ENCODE data around the gene RND1. TPM values are rescaled to one million over a fixed set of nuclear protein-coding genes. Genes with fewer than 3 reads are reported as not detected.
A peak's percentile ranks its signal among the peaks of the same experiment; 100 is the strongest.

Gene RND1
- polyA plus RNA-seq, 1 donor (not counting 4 experiments of a cell fraction or from before 2014, with no cell fraction given): 0.16 TPM

DNA sequence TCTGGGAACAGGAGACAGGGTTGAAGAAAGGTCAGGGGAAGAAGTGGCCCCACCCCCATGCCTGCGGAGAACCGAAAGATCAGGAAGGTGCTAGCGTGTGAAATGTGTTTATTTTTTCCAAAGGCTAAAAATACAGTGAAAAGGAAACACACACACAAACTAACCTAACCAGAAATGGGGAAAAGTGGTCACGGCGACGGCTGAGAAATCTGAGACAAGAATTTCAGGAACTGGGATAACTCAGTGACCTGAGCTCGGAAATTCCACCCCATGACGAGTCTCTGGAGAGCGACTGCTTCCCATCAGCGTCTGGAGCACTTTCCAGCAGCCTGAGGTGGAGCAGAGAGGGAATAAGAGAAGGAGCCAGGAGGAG lies 16.6 kb upstream of the RND1 start:
- H3K27me3 ChIP-seq (ENCODE audit: control insufficient read depth, extremely low read depth, insufficient read depth, low read length): peaks cover 29% of the 10 kb centered on the region
- H3K9me1 ChIP-seq (ENCODE audit: control insufficient read depth, extremely low read depth, insufficient read depth, low read length): no peaks in the 10 kb centered on the region
- H3K79me2 ChIP-seq (ENCODE audit: control insufficient read depth, insufficient read depth, low read length): no peaks in the 10 kb centered on the region
- dilution Hi-C loops (cut with MboI; ENCODE audit: extremely low pct_ligation_motif_present, low sequenced_read_pairs): no loop called here
- H3K4me2 ChIP-seq (ENCODE audit: control insufficient read depth, extremely low read depth, insufficient read depth, low read depth, low read length): peak overlapping the region; percentile 65
- no peaks in the 10 kb centered on the region for H3K9me3 ChIP-seq (ENCODE audit: control insufficient read depth, low read depth, low read length)
- H2AFZ ChIP-seq (ENCODE audit: control insufficient read depth, low read length): no peak overlapping the region
- FAIRE-seq: no peak
- no peaks in the 10 kb centered on the region for H4K20me1 ChIP-seq (ENCODE audit: control insufficient read depth, extremely low read depth, insufficient read depth, low read length)
- H3K4me3 ChIP-seq (ENCODE audit: control insufficient read depth in 2 of 3, extremely low read depth in 1 of 3, insufficient read depth in 2 of 3, low read depth in 1 of 3, low read length in 3 of 3): peak overlapping the region in 1 of 3 experiments; percentile 25
- no peak overlapping the region for H3K27ac ChIP-seq (ENCODE audit: control insufficient read depth, insufficient read depth, low read length)
- DNase-seq (ENCODE audit: low read depth, low spot score): no peak
- H3K36me3 ChIP-seq (ENCODE audit: control insufficient read depth in 2 of 2, extremely low read depth in 1 of 2, insufficient read depth in 2 of 2, low read length in 2 of 2): no peaks in the 10 kb centered on the region
- H3K4me1 ChIP-seq (ENCODE audit: control insufficient read depth, extremely low read depth, insufficient read depth, low read length): peaks cover 4% of the 10 kb centered on the region
- TF ChIP-seq EZH2 (IDR thresholded peaks at IDR 0.05; ENCODE audit: low read length): no peak
- TF ChIP-seq, protein P1, sequence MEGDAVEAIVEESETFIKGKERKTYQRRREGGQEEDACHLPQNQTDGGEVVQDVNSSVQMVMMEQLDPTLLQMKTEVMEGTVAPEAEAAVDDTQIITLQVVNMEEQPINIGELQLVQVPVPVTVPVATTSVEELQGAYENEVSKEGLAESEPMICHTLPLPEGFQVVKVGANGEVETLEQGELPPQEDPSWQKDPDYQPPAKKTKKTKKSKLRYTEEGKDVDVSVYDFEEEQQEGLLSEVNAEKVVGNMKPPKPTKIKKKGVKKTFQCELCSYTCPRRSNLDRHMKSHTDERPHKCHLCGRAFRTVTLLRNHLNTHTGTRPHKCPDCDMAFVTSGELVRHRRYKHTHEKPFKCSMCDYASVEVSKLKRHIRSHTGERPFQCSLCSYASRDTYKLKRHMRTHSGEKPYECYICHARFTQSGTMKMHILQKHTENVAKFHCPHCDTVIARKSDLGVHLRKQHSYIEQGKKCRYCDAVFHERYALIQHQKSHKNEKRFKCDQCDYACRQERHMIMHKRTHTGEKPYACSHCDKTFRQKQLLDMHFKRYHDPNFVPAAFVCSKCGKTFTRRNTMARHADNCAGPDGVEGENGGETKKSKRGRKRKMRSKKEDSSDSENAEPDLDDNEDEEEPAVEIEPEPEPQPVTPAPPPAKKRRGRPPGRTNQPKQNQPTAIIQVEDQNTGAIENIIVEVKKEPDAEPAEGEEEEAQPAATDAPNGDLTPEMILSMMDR (optimal IDR thresholded peaks at IDR 0.05 in 1 of 3, IDR thresholded peaks at IDR 0.05 in 1 of 3, conservative IDR thresholded peaks at IDR 0.05 in 1 of 3; ENCODE audit: extremely low read depth in 1 of 3, insufficient read depth in 2 of 3, low read length in 3 of 3): no peak
- H3K9ac ChIP-seq (ENCODE audit: control insufficient read depth, extremely low read depth, insufficient read depth, low read length): peak overlapping the region; percentile 31

DNA sequence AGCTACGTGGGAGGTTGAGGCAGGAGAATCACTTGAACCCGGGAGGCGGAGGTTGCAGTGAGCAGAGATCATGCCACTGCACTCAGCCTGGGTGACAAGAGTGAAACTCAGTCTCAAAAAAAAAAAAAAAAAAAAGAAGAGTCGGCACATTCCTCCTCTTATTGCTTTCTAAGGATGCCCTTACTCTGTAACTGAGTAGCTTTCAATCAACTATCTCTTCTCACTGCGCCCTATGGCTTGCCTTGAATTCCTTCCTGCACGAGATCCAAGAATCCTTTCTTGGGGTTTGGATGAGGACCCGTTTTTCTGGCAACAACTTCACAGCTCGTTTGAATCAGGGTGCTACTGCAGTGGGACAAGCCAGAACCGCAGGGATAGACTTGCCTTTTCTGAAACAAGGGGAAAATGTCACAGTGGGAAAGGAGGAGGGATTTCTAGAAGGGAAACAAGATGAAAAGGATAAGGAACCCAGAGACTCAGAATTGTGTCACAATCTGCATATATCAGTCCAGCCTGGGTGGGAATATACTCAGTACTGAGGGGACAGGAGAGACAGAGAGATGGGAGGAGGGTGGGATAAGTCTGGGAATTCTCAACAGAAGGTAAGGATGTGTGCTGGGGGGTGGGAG lies 16.1 kb upstream of the RND1 start:
- no peaks in the 10 kb centered on the region for H3K36me3 ChIP-seq (ENCODE audit: control insufficient read depth in 2 of 2, extremely low read depth in 1 of 2, insufficient read depth in 2 of 2, low read length in 2 of 2)
- peaks cover 29% of the 10 kb centered on the region for H3K27me3 ChIP-seq (ENCODE audit: control insufficient read depth, extremely low read depth, insufficient read depth, low read length)
- TF ChIP-seq, protein P1 (optimal IDR thresholded peaks at IDR 0.05 in 1 of 3, IDR thresholded peaks at IDR 0.05 in 1 of 3, conservative IDR thresholded peaks at IDR 0.05 in 1 of 3; ENCODE audit: extremely low read depth in 1 of 3, insufficient read depth in 2 of 3, low read length in 3 of 3): no peak
- no peak for TF ChIP-seq EZH2 (IDR thresholded peaks at IDR 0.05; ENCODE audit: low read length)
- no peaks in the 10 kb centered on the region for H3K79me2 ChIP-seq (ENCODE audit: control insufficient read depth, insufficient read depth, low read length)
- H3K27ac ChIP-seq (ENCODE audit: control insufficient read depth, insufficient read depth, low read length): no peak overlapping the region
- peak overlapping the region; percentile 31 for H3K9ac ChIP-seq (ENCODE audit: control insufficient read depth, extremely low read depth, insufficient read depth, low read length)
- no peaks in the 10 kb centered on the region for H4K20me1 ChIP-seq (ENCODE audit: control insufficient read depth, extremely low read depth, insufficient read depth, low read length)
- H3K4me1 ChIP-seq (ENCODE audit: control insufficient read depth, extremely low read depth, insufficient read depth, low read length): peaks cover 4% of the 10 kb centered on the region
- no peaks in the 10 kb centered on the region for H3K9me1 ChIP-seq (ENCODE audit: control insufficient read depth, extremely low read depth, insufficient read depth, low read length)
- no peak for FAIRE-seq
- dilution Hi-C loops (cut with MboI; ENCODE audit: extremely low pct_ligation_motif_present, low sequenced_read_pairs): no loop called here
- no peak overlapping the region for H2AFZ ChIP-seq (ENCODE audit: control insufficient read depth, low read length)
- H3K9me3 ChIP-seq (ENCODE audit: control insufficient read depth, low read depth, low read length): no peaks in the 10 kb centered on the region
- peak overlapping the region in 1 of 3 experiments; percentile 25 for H3K4me3 ChIP-seq (ENCODE audit: control insufficient read depth in 2 of 3, extremely low read depth in 1 of 3, insufficient read depth in 2 of 3, low read depth in 1 of 3, low read length in 3 of 3)
- H3K4me2 ChIP-seq (ENCODE audit: control insufficient read depth, extremely low read depth, insufficient read depth, low read depth, low read length): peak overlapping the region; percentile 65
- DNase-seq (ENCODE audit: low read depth, low spot score): no peak

All from keratinocyte (primary cell).